ENCODE results near the gene IL27RA.

IL27RA gene

GRCh38 chr19:14059652-14060155, 28.1 kb downstream of the IL27RA start:
- TF ChIP-seq TAF1 (IDR thresholded peaks at IDR 0.05; ENCODE audit: borderline replicate concordance, insufficient read depth, low read length) (no peak), FOXP2 (optimal IDR thresholded peaks at IDR 0.05; ENCODE audit: borderline replicate concordance, extremely low read depth, extremely low read length, insufficient read depth) (no peak), REST (IDR thresholded peaks at IDR 0.05; ENCODE audit: insufficient read depth in 1 of 2, low read depth in 2 of 2, low read length in 2 of 2) (no peak), SIN3A (IDR thresholded peaks at IDR 0.05; ENCODE audit: borderline replicate concordance, insufficient read depth, low read length) (no peak), POLR2AphosphoS5 (IDR thresholded peaks at IDR 0.05; ENCODE audit: low read depth, low read length) (no peak)

- TF ChIP-seq REST (IDR thresholded peaks at IDR 0.05; ENCODE audit: insufficient read depth in 1 of 2, low read depth in 2 of 2, low read length in 2 of 2) (no peak), POLR2AphosphoS5 (IDR thresholded peaks at IDR 0.05; ENCODE audit: low read depth, low read length) (no peak), SIN3A (IDR thresholded peaks at IDR 0.05; ENCODE audit: borderline replicate concordance, insufficient read depth, low read length) (no peak), TAF1 (IDR thresholded peaks at IDR 0.05; ENCODE audit: borderline replicate concordance, insufficient read depth, low read length) (no peak), FOXP2 (optimal IDR thresholded peaks at IDR 0.05; ENCODE audit: borderline replicate concordance, extremely low read depth, extremely low read length, insufficient read depth) (no peak)
These were observed 29.7 kb downstream of the IL27RA start for GRCh38 chr19:14061081-14061749.

- TF ChIP-seq FOXP2 (optimal IDR thresholded peaks at IDR 0.05; ENCODE audit: borderline replicate concordance, extremely low read depth, extremely low read length, insufficient read depth), result no peak
- TF ChIP-seq SIN3A (IDR thresholded peaks at IDR 0.05; ENCODE audit: borderline replicate concordance, insufficient read depth, low read length), result no peak
- no peak for TF ChIP-seq POLR2AphosphoS5 (IDR thresholded peaks at IDR 0.05; ENCODE audit: low read depth, low read length)
- TF ChIP-seq REST (IDR thresholded peaks at IDR 0.05; ENCODE audit: insufficient read depth in 1 of 2, low read depth in 2 of 2, low read length in 2 of 2), result no peak
These were observed 30.4 kb downstream of the IL27RA start, which contains the start of gene PALM3 for GRCh38 chr19:14061751-14062557. Gene PALM3, minus strand, starts transcription at chr19:14062076. Its CDS starts 96 bp downstream, at chr19:14061980.

- TF ChIP-seq FOXP2 (optimal IDR thresholded peaks at IDR 0.05; ENCODE audit: borderline replicate concordance, extremely low read depth, extremely low read length, insufficient read depth) (no peak), POLR2AphosphoS5 (IDR thresholded peaks at IDR 0.05; ENCODE audit: low read depth, low read length) (no peak), TAF1 (IDR thresholded peaks at IDR 0.05; ENCODE audit: borderline replicate concordance, insufficient read depth, low read length) (no peak), SIN3A (IDR thresholded peaks at IDR 0.05; ENCODE audit: borderline replicate concordance, insufficient read depth, low read length) (no peak), REST (IDR thresholded peaks at IDR 0.05; ENCODE audit: insufficient read depth in 1 of 2, low read depth in 2 of 2, low read length in 2 of 2) (no peak)
These were observed 30.9 kb downstream of the IL27RA start for GRCh38 chr19:14062558-14062855.

All from PFSK-1 (cell line).